Esophagus muscularis mucosa (tissue), 4 donors: ENCODE data around the gene CACNA1G. TPM values are rescaled to one million over a fixed set of nuclear protein-coding genes. Genes with fewer than 3 reads are reported as not detected.

Experiments
- DNase-seq: peaks from one replicate; pipeline ENCODE4 v3.0.0-alpha.2; 2017; ENCODE audit errors: extremely low spot score
- H3K27ac ChIP-seq, 4 donors: fragments of 200-600 bp; sonication (generic); replicated peaks in 1 of 4; 1 replicate in 3 of 4; 2 replicates in 1 of 4; pipeline ENCODE4 v1.5.1; 2016 to 2019; ENCODE audit warnings: mild to moderate bottlenecking in 1 of 4
- H3K27me3 ChIP-seq, 4 donors: fragments of 200-600 bp; sonication (generic); one replicate each; pipeline versions ENCODE4 v1.5.1 to v1.6.0; 2016 to 2019
- H3K36me3 ChIP-seq, 4 donors: fragments of 200-600 bp; sonication (generic); one replicate each; pipeline ENCODE4 v1.5.1; 2016 to 2019
- H3K4me1 ChIP-seq, 4 donors: fragments of 200-600 bp; sonication (generic); one replicate each; pipeline ENCODE4 v1.5.1; 2016 to 2019
- H3K4me3 ChIP-seq, 4 donors: fragments of 200-600 bp; sonication (generic); 1 replicate in 2 of 4; 2 replicates in 2 of 4; pipeline ENCODE4 v1.5.1; 2016 to 2019; ENCODE audit warnings: mild to moderate bottlenecking in 4 of 4, moderate library complexity in 1 of 4
- H3K9me3 ChIP-seq, 4 donors: fragments of 200-600 bp; sonication (generic); 1 replicate in 3 of 4; 2 replicates in 1 of 4; pipeline ENCODE4 v1.5.1; 2016 to 2019
- EP300 ChIP-seq: sonication (generic); formaldehyde crosslinking; IDR thresholded peaks from one replicate; pipeline ENCODE4 v1.6.1; 2017; ENCODE audit warnings: antibody characterized with exemption
- POLR2A ChIP-seq: fragments of 450-650 bp; IDR thresholded peaks from one replicate; pipeline ENCODE4 v1.6.1; 2017; ENCODE audit warnings: antibody characterized with exemption, moderate library complexity, mild to moderate bottlenecking, low read depth
- POLR2AphosphoS5 ChIP-seq, 2 donors: sonication (generic); formaldehyde crosslinking; IDR thresholded peaks; one replicate each; pipeline ENCODE4 v1.6.1; 2017; ENCODE audit warnings: antibody characterized with exemption in 2 of 2
- WGBS: methylation state at CpG from one replicate; pipeline ENCODE4 v1.1.5; 2018; 5-methylcytosine and 5-hydroxymethylcytosine counted together
- intact Hi-C: fragments of 100-400 bp; cut with DNase I; formaldehyde crosslinking; loops from one replicate; pipeline ENCODE4 v1.15.1; 2023
- total RNA-seq, 4 donors: library from RNA; depleted of rRNA; stranded (reverse); fragments of >200 nt; gene quantifications; one replicate each; pipeline versions ENCODE4 v1.1.0 to v1.2.1, GENCODE V29; 2016
- TF ChIP-seq, protein P1 (sequence below), 3 experiments: fragments of 200-600 bp in 2 of 3; fragments of 450-650 bp in 1 of 3; sonication (generic) in 2 of 3; IDR thresholded peaks; one replicate each; pipeline ENCODE4 v1.5.1; 2017 to 2019; ENCODE audit warnings: antibody characterized with exemption in 3 of 3, mild to moderate bottlenecking in 2 of 3, moderate library complexity in 1 of 3

The CACNA1G gene
- total RNA-seq, 4 donors from 2014 or later: 0.39 to 0.63 (median 0.50) TPM; not detected in 1

DNA sequence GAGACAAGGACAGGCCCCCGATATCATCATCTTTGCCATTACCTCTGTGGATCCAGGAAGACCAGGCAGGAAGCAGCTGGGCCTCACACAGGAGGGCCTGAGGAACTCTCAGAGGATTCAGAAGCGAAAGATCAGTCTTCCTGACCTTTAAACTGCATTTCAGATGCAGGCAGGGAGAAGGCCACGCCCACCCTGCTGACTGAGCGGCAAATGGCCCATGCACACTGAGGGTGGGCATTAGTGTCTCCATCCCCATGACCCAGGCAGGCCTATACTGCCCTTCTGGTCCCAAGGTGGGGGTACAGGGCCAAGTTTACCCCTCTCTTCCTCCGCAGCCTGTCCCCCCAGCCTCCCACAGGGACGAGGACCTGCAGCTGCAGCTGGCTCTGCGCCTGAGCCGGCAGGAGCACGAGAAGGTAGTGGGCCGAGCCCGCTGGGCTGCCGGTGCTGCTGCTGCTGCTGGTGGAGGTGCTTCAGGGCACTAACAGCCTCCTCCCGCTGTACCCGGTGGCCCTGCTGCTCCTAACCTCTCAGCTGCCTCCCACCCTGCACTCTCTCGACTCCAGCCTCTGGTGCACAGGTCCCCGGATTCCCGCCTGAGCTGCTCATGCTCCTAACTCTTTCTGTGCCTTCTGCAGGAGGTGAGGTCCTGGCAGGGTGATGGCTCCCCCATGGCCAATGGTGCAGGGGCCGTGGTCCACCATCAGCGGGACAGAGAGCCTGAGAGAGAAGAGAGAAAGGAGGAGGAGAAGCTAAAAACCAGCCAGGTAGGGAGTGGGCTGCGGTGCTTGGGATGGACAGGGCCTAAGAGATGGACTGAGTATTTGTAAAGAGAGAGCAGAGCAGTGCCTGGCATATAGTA is 21.7 kb upstream of the CACNA1G start:
- peaks cover 0 to 19% (median 0%) of the 10 kb centered on the region in 4 donors for H3K36me3 ChIP-seq
- no peaks in the 10 kb centered on the region for H3K9me3 ChIP-seq
- DNase-seq: no peak
- no peak overlapping the region for H3K4me3 ChIP-seq
- intact Hi-C loops: no loop called here
- TF ChIP-seq, protein P1, sequence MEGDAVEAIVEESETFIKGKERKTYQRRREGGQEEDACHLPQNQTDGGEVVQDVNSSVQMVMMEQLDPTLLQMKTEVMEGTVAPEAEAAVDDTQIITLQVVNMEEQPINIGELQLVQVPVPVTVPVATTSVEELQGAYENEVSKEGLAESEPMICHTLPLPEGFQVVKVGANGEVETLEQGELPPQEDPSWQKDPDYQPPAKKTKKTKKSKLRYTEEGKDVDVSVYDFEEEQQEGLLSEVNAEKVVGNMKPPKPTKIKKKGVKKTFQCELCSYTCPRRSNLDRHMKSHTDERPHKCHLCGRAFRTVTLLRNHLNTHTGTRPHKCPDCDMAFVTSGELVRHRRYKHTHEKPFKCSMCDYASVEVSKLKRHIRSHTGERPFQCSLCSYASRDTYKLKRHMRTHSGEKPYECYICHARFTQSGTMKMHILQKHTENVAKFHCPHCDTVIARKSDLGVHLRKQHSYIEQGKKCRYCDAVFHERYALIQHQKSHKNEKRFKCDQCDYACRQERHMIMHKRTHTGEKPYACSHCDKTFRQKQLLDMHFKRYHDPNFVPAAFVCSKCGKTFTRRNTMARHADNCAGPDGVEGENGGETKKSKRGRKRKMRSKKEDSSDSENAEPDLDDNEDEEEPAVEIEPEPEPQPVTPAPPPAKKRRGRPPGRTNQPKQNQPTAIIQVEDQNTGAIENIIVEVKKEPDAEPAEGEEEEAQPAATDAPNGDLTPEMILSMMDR (IDR thresholded peaks at IDR 0.05): no peak
- TF ChIP-seq POLR2AphosphoS5 (IDR thresholded peaks at IDR 0.05): no peak
- peaks cover 17 to 30% (median 26%) of the 10 kb centered on the region in 4 donors for H3K4me1 ChIP-seq
- WGBS: 83% methylated on average over 11 of the region's 20 CpGs
- H3K27ac ChIP-seq: no peak overlapping the region
- peaks cover 0 to 13% (median 5%) of the 10 kb centered on the region in 4 donors for H3K27me3 ChIP-seq

DNA sequence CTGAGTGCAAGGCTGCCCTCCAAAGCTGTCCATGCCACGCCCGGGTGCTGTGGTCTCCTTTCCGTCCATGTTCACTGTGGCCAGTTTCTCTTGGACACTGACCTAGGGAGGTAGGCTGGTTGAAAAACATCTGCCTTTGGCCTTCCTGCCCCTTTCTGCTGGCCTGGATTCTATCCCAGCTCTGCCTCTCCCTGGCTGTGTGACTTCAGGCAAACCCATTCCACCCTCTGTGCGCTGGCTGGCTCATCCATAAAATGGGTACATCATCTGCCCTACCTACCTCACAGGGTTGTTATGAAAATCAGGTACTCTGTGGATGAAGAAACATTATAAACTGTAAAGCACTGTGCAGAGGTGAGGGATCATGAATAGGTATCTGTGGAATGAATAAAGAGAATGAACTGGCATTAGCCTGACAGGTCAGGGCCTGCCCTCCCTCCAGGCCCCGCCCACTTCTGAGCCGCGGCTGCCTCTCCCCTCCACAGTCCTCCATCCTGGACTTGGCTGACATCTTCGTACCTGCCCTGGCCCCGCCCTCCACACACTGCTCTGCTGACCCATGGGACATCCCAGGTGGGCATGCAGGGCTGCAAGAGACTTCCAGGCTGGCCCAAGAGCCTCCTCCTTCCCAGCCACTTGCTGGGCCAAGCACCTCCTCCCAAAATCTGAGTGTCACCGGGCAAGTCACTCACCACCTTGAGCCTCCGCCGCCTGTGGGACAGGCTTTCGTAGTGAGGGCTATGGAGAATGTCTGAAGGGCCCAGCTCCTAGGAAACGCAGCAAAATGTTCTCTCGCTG is 20.6 kb upstream of the CACNA1G start:
- intact Hi-C loops: loop anchor here (10.0 kb wide), 1 partner anchor 415 kb away; no protein-coding TSS in a partner anchor
- DNase-seq: no peak
- WGBS: 82% methylated on average over 12 of the region's 15 CpGs
- peaks cover 0 to 19% (median 0%) of the 10 kb centered on the region in 4 donors for H3K36me3 ChIP-seq
- TF ChIP-seq, protein P1 (IDR thresholded peaks at IDR 0.05): no peak
- TF ChIP-seq POLR2A: no peak
- no peak for TF ChIP-seq EP300
- TF ChIP-seq POLR2AphosphoS5 (IDR thresholded peaks at IDR 0.05): no peak
- H3K4me3 ChIP-seq: no peak overlapping the region
- H3K27me3 ChIP-seq: peaks cover 0 to 2% (median 0%) of the 10 kb centered on the region in 4 donors
- H3K9me3 ChIP-seq: no peaks in the 10 kb centered on the region
- H3K27ac ChIP-seq: no peak overlapping the region
- H3K4me1 ChIP-seq: peaks cover 17 to 25% (median 19%) of the 10 kb centered on the region in 4 donors

DNA sequence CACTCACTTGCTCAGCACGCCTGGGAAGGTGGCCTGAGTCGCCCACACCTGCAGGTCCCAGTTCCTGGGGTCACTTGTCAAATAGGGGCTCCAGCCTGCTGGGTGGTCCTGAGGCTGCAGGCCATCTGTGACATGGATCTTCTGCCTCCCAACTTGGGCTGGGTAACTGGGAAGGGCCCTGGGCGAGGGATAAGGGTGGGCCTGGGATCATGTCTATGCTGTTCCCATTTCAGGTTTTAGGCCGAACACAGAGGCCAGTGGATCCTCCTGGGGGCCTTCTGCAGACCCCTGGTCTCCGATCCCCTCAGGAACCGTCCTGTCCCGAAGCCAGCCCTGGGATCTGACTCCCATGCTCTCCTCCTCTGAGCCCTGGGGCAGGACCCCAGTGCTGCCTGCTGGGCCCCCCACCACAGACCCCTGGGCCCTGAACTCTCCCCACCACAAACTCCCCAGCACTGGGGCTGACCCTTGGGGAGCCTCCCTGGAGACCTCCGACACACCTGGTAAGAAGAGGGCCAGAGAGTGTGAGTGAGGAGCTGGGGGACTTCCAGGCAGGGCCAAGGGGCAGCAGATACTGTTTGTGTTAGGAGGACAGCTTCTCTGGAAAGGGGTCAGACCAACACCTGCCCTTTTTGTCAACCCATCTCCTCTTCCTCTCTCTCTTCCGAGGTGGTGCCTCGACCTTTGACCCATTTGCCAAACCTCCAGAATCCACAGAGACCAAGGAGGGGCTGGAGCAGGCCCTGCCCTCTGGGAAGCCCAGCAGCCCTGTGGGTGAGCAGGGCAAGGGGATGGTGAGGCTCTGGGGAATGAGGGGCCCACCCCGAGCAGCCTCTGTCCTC is 19.7 kb upstream of the CACNA1G start:
- Histone ChIP-seq H3K27me3 (no peaks in the 10 kb centered on the region), H3K4me1 (peaks cover 17 to 25% (median 19%) of the 10 kb centered on the region in 4 donors), H3K9me3 (no peaks in the 10 kb centered on the region), H3K27ac (peak overlapping the region in 2 of 4 donors; percentile 64 to 66), H3K36me3 (peaks cover 0 to 19% (median 0%) of the 10 kb centered on the region in 4 donors), H3K4me3 (no peak overlapping the region)
- intact Hi-C loops: loop anchor here (10.0 kb wide), 1 partner anchor 414 kb away; no protein-coding TSS in a partner anchor
- DNase-seq: no peak
- whole genome bisulfite sequencing: 92% methylated on average over 6 of the region's 11 CpGs
- TF ChIP-seq EP300 (no peak), POLR2A (no peak), POLR2AphosphoS5 (IDR thresholded peaks at IDR 0.05) (no peak)
- TF ChIP-seq, protein P1 (IDR thresholded peaks at IDR 0.05): no peak

DNA sequence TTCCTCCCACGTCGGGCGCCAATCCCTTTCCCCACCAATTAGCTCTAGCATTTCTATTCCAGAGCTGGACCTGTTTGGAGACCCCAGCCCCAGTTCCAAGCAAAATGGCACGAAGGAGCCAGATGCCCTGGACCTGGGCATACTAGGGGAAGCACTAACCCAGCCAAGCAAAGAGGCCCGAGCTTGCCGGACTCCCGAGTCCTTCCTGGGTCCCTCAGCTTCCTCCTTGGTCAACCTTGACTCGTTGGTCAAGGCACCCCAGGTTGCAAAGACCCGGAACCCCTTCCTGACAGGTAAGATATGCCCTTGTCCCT is 19.2 kb upstream of the CACNA1G start:
- intact Hi-C loops: loop anchor here (10.0 kb wide), 1 partner anchor 413 kb away; no protein-coding TSS in a partner anchor

More for the DNA sequence above, 19.2 kb upstream of the CACNA1G start:
- Histone ChIP-seq H3K4me3 (peak overlapping the region; percentile 60 to 77 (median 68)), H3K27ac (peak overlapping the region; percentile 64 to 78 (median 68)), H3K4me1 (peaks cover 18 to 25% (median 21%) of the 10 kb centered on the region in 4 donors), H3K9me3 (no peaks in the 10 kb centered on the region), H3K27me3 (no peaks in the 10 kb centered on the region), H3K36me3 (peaks cover 0 to 19% (median 0%) of the 10 kb centered on the region in 4 donors)
- TF ChIP-seq, protein P1 (IDR thresholded peaks at IDR 0.05): no peak
- TF ChIP-seq POLR2A (no peak), EP300 (no peak), POLR2AphosphoS5 (IDR thresholded peaks at IDR 0.05) (no peak)
- no peak for DNase-seq
- WGBS: 60% methylated on average over 8 of the region's 9 CpGs
